IMR-90 (cell line): ENCODE measurements around the gene BIRC5. TPM values are rescaled to one million over a fixed set of nuclear protein-coding genes. Genes with fewer than 3 reads are reported as not detected.

ENCODE experiments used
- ATAC-seq: fragments of 200-7000 bp; cut with Tn5 transposase; 2 replicates; pipeline ENCODE4 v1.9.1; 2020; ENCODE audit warnings: low read depth, mild to moderate bottlenecking, moderate library complexity
- BruUV-seq: library from RNA; stranded (reverse); fragments of 400-500 nt; replicated peaks from 2 replicates; lab custom pipeline; 2021; lab: Mats Ljungman, UMichigan
- CTCF ChIA-PET: fragments of 300-600 bp; formaldehyde crosslinking; extraction: SDS; loops from one replicate; lab custom pipeline; 2021; ENCODE audit warnings: antibody characterized with exemption; lab: Yijun Ruan, JAX
- POLR2A ChIA-PET: fragments of 300-600 bp; sonication (Branson Sonifier 250); formaldehyde crosslinking; loops from one replicate; lab custom pipeline; 2022; ENCODE audit warnings: antibody characterized with exemption; ENCODE audit not compliant: unreplicated experiment; lab: Charles Lee
- DNase-seq: peaks from one replicate; pipeline ENCODE4 v3.0.0; 2013
- H2AFZ ChIP-seq: replicated peaks from 2 replicates; pipeline ENCODE3; 2013; ENCODE audit warnings: low read length, mild to moderate bottlenecking; ENCODE audit not compliant: poor library complexity
- H2AK5ac ChIP-seq: 2 replicates; pipeline ENCODE4 v1.6.1; 2013; ENCODE audit warnings: low read depth, low read length, inconsistent platforms
- H2AK9ac ChIP-seq: replicated peaks from 2 replicates; pipeline ENCODE3; 2013; ENCODE audit warnings: mild to moderate bottlenecking, low read depth, low read length, moderate library complexity; ENCODE audit not compliant: poor library complexity
- H2BK120ac ChIP-seq: 2 replicates; pipeline ENCODE4 v1.6.1; 2013; ENCODE audit warnings: low read depth, low read length, inconsistent platforms
- H2BK15ac ChIP-seq: 3 replicates; pipeline ENCODE4 v1.6.1; 2013; ENCODE audit warnings: low read depth, low read length, inconsistent platforms
- H2BK20ac ChIP-seq: 2 replicates; pipeline ENCODE4 v1.6.1; 2013; ENCODE audit warnings: low read depth, mild to moderate bottlenecking, inconsistent platforms, low read length, moderate library complexity
- H2BK5ac ChIP-seq: 2 replicates; pipeline ENCODE4 v1.6.1; 2013; ENCODE audit warnings: mild to moderate bottlenecking, low read depth, low read length, inconsistent platforms; ENCODE audit not compliant: poor library complexity, severe bottlenecking
- H3K14ac ChIP-seq: replicated peaks from 2 replicates; pipeline ENCODE4 v1.6.1; 2013; ENCODE audit warnings: low read depth, low read length, inconsistent platforms
- H3K18ac ChIP-seq: 2 replicates; pipeline ENCODE4 v1.6.1; 2013; ENCODE audit warnings: low read depth, low read length, control low read depth
- H3K23ac ChIP-seq: 2 replicates; pipeline ENCODE4 v1.6.1; 2013; ENCODE audit warnings: low read depth, low read length, inconsistent platforms
- H3K27ac ChIP-seq: 2 replicates; pipeline ENCODE4 v1.5.1; 2013; ENCODE audit warnings: mild to moderate bottlenecking, control low read depth, low read length; ENCODE audit not compliant: insufficient read depth
- H3K27me3 ChIP-seq: 2 replicates; pipeline ENCODE4 v1.6.1; 2013; ENCODE audit warnings: low read length; ENCODE audit not compliant: control insufficient read depth, insufficient read depth
- H3K36me3 ChIP-seq: 2 replicates; pipeline ENCODE4 v1.6.1; 2013; ENCODE audit warnings: low read length, mixed read lengths; ENCODE audit not compliant: control insufficient read depth, insufficient read depth
- H3K4ac ChIP-seq: 2 replicates; pipeline ENCODE4 v1.6.1; 2013; ENCODE audit warnings: low read depth, low read length, inconsistent platforms
- H3K4me1 ChIP-seq: 2 replicates; pipeline ENCODE4 v1.6.1; 2013; ENCODE audit warnings: low read length, mixed read lengths; ENCODE audit not compliant: control insufficient read depth, insufficient read depth
- H3K4me2 ChIP-seq: 2 replicates; pipeline ENCODE4 v1.6.1; 2013; ENCODE audit warnings: low read depth, mild to moderate bottlenecking, control low read depth, low read length, moderate library complexity
- H3K4me3 ChIP-seq: 2 replicates; pipeline ENCODE4 v1.5.1; 2013; ENCODE audit warnings: low read depth, mild to moderate bottlenecking, control low read depth, low read length, moderate library complexity; ENCODE audit not compliant: insufficient read depth
- H3K56ac ChIP-seq: 2 replicates; pipeline ENCODE4 v1.6.1; 2013; ENCODE audit warnings: low read length, inconsistent platforms; ENCODE audit not compliant: insufficient read depth; ENCODE audit errors: extremely low read depth
- H3K79me1 ChIP-seq, 2 experiments: 2 replicates each; pipeline ENCODE4 v1.6.1; 2013; ENCODE audit warnings: low read length in 2 of 2, inconsistent platforms in 1 of 2, low read depth in 1 of 2
- H3K9ac ChIP-seq: 2 replicates; pipeline ENCODE4 v1.6.1; 2013; ENCODE audit warnings: low read depth, low read length, control low read depth
- H3K9me1 ChIP-seq: 2 replicates; pipeline ENCODE4 v1.6.1; 2013; ENCODE audit warnings: low read length, inconsistent platforms; ENCODE audit not compliant: insufficient read depth
- H3K9me3 ChIP-seq: 2 replicates; pipeline ENCODE4 v1.6.1; 2013; ENCODE audit warnings: low read length; ENCODE audit not compliant: control insufficient read depth, insufficient read depth
- H4K20me1 ChIP-seq: 2 replicates; pipeline ENCODE4 v1.6.1; 2013; ENCODE audit warnings: low read length, inconsistent platforms; ENCODE audit not compliant: insufficient read depth
- H4K5ac ChIP-seq: 2 replicates; pipeline ENCODE4 v1.6.1; 2013; ENCODE audit warnings: mild to moderate bottlenecking, low read depth, low read length, control low read depth
- H4K8ac ChIP-seq, 2 experiments: 2 replicates each; pipeline ENCODE4 v1.6.1; 2013; ENCODE audit warnings: low read depth in 2 of 2, low read length in 2 of 2, control low read depth in 1 of 2, inconsistent platforms in 1 of 2
- H4K91ac ChIP-seq: 2 replicates; pipeline ENCODE4 v1.6.1; 2013; ENCODE audit warnings: low read depth, low read length, inconsistent platforms; ENCODE audit not compliant: insufficient read depth
- BHLHE40 ChIP-seq: fragments of 150-350 bp; IDR thresholded peaks from 2 replicates; pipeline ENCODE4 v1.6.1; 2016; ENCODE audit warnings: mild to moderate bottlenecking, low read depth, low read length
- CEBPB ChIP-seq: IDR thresholded peaks from 2 replicates; pipeline ENCODE4 v1.6.1; 2012; ENCODE audit warnings: low read depth, low read length, improper control_type of control experiment
- CHD1 ChIP-seq: IDR thresholded peaks from 2 replicates; pipeline ENCODE4 v1.6.1; 2012; ENCODE audit warnings: low read depth, low read length, improper control_type of control experiment
- ELK1 ChIP-seq: fragments of 150-350 bp; IDR thresholded peaks from 2 replicates; pipeline ENCODE4 v1.6.1; 2016; ENCODE audit warnings: low read depth, mild to moderate bottlenecking, low read length, moderate library complexity, borderline replicate concordance
- POLR2A ChIP-seq: IDR thresholded peaks from 2 replicates; pipeline ENCODE4 v1.6.1; 2012; ENCODE audit warnings: mild to moderate bottlenecking, low read depth, low read length
- RAD21 ChIP-seq: IDR thresholded peaks from 2 replicates; pipeline ENCODE4 v1.6.1; 2012; ENCODE audit warnings: low read length, improper control_type of control experiment
- RCOR1 ChIP-seq: IDR thresholded peaks from 2 replicates; pipeline ENCODE4 v1.6.1; 2012; ENCODE audit warnings: mild to moderate bottlenecking, low read length, improper control_type of control experiment; ENCODE audit not compliant: insufficient replicate concordance
- RFX5 ChIP-seq: IDR thresholded peaks from 2 replicates; pipeline ENCODE4 v1.8.0; 2012; ENCODE audit warnings: low read depth, mild to moderate bottlenecking, low read length, moderate library complexity
- WGBS, 2 experiments: methylation state at CpG; one replicate each; pipeline versions ENCODE4 v1.1.5 to v1.1.7; 2013; ENCODE audit warnings: missing lambda C conversion rate in 2 of 2; ENCODE audit not compliant: insufficient read length in 1 of 2; ENCODE audit errors: extremely low coverage in 2 of 2; 5-methylcytosine and 5-hydroxymethylcytosine counted together
- dilution Hi-C: fragments of 300-500 bp; cut with HindIII; formaldehyde crosslinking; loops from one replicate; pipeline ENCODE4 v1.14.3; 2018; ENCODE audit warnings: low sequenced_read_pairs; ENCODE audit not compliant: unreplicated experiment
- in situ Hi-C: fragments of 300-500 bp; cut with MboI; formaldehyde crosslinking; loops from 3 replicates; pipeline ENCODE4 v1.14.3; 2019; ENCODE audit warnings: low sequenced_read_pairs, inconsistent platforms, mixed read lengths
- intact Hi-C: fragments of 100-400 bp; cut with micrococcal nuclease; formaldehyde crosslinking; loops from 2 replicates; pipeline ENCODE4 v1.10.0; 2022
- polyA plus RNA-seq, 3 experiments: library from polyadenylated mRNA; depleted of rRNA; stranded (reverse); fragments of >200 nt; gene quantifications; 2 replicates each; pipeline ENCODE4 v1.2.3, GENCODE V29; 2012; ENCODE audit warnings: low replicate concordance in 1 of 3
- total RNA-seq: library from RNA; depleted of rRNA; stranded (reverse); fragments of >200 nt; gene quantifications from 2 replicates; pipeline ENCODE4 v1.2.3, GENCODE V29; 2012
- TF ChIP-seq, protein P1 (sequence below): conservative IDR thresholded peaks from 2 replicates; pipeline ENCODE4 v1.5.1; 2012; ENCODE audit warnings: mild to moderate bottlenecking, low read depth, low read length, improper control_type of control experiment

Gene BIRC5
- total and polyA plus RNA-seq, 2 of the 4 experiments (the other 2 are of a cell fraction) = 16.6 to 52.7 TPM

DNA sequence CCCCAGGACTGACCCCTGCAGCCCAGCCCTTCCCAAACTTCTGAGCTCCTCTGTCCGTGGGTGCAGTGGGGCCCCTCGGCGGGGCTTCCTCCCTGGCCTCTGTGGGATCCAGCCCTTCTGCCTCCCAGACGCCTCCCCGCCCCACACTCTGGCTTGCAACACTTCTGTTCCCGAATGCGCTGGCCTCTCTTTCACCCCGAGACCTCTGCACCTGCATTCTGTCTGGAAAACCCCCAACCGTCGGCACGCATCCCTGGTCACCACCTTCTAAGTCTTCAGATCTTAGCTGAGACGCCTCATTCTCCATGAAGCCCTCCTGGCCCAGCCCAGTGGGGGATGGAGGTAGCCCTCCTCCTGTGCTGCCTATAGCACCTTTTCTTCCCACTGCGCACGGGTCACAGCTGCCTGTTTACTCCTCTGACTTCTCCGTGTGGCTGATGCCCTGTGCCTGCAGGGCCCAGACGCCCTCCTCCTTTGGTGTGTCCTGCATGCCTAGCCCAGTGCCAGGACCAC, 43.8 kb downstream of the BIRC5 start:
- Histone ChIP-seq H4K20me1 (no peaks in the 10 kb centered on the region), H2AK9ac (no peak overlapping the region), H2BK15ac (no peak overlapping the region), H3K36me3 (no peaks in the 10 kb centered on the region), H4K91ac (no peak overlapping the region), H3K79me1 (peaks cover 0 to 4% of the 10 kb centered on the region in 2 experiments; a peak in 1 of 4 replicates), H3K9me3 (no peaks in the 10 kb centered on the region), H4K8ac (no peak overlapping the region), H3K9ac (no peak overlapping the region), H3K27me3 (peaks cover 7% of the 10 kb centered on the region; the same call in 1 of the 2 replicates), H3K9me1 (0 out of 2 replicates have a peak, but pooled peaks cover 6% of the 10 kb centered on the region), H2AK5ac (no peak overlapping the region), H3K4ac (no peak overlapping the region), H3K4me3 (no peak overlapping the region), H3K4me1 (peaks cover 3% of the 10 kb centered on the region; the same call in 1 of the 2 replicates), H3K14ac (no peak overlapping the region), H2BK5ac (no peak overlapping the region), H3K56ac (no peak overlapping the region), H4K5ac (no peak overlapping the region), H3K4me2 (no peak overlapping the region), H2AFZ (peak overlapping the region; percentile 14), H2BK20ac (no peak overlapping the region), H3K23ac (no peak overlapping the region), H2BK120ac (no peak overlapping the region), H3K18ac (no peak overlapping the region), H3K27ac (no peak overlapping the region)
- dilution Hi-C loops (no loop called here), in situ Hi-C loops (no loop called here), intact Hi-C loops (loop anchor here (10.0 kb wide), 1 partner anchor 447 kb away; no protein-coding TSS in a partner anchor)
- no peak for TF ChIP-seq CHD1
- no peak for TF ChIP-seq POLR2A
- no peak for TF ChIP-seq BHLHE40
- no peak for TF ChIP-seq CEBPB
- no peak for TF ChIP-seq RAD21
- no peak for TF ChIP-seq ELK1
- no peak for TF ChIP-seq RCOR1
- no peak for TF ChIP-seq RFX5
- TF ChIP-seq, protein P1, sequence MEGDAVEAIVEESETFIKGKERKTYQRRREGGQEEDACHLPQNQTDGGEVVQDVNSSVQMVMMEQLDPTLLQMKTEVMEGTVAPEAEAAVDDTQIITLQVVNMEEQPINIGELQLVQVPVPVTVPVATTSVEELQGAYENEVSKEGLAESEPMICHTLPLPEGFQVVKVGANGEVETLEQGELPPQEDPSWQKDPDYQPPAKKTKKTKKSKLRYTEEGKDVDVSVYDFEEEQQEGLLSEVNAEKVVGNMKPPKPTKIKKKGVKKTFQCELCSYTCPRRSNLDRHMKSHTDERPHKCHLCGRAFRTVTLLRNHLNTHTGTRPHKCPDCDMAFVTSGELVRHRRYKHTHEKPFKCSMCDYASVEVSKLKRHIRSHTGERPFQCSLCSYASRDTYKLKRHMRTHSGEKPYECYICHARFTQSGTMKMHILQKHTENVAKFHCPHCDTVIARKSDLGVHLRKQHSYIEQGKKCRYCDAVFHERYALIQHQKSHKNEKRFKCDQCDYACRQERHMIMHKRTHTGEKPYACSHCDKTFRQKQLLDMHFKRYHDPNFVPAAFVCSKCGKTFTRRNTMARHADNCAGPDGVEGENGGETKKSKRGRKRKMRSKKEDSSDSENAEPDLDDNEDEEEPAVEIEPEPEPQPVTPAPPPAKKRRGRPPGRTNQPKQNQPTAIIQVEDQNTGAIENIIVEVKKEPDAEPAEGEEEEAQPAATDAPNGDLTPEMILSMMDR = no peak
- DNase-seq (peak; percentile 13), ATAC-seq (no peak)
- WGBS, 2 experiments = 27% methylated on average over 8 of the region's 16 CpGs; no CpG with 5 or more reads in 1 of the 2 experiments
- BruUV-seq = no TSS peak
- POLR2A ChIA-PET = no interaction called here
- CTCF ChIA-PET = no interaction called here
